EH (cell line): ENCODE results near the gene BAX.

Experiments
- DNase-seq: peaks from one replicate; pipeline ENCODE4 v3.0.0-alpha.2; 2015; ENCODE audit warnings: low read depth

Gene BAX

GRCh38 chr19:48928164-48929025 is 26.3 kb upstream of the BAX start:
- no peak for DNase-seq

GRCh38 chr19:48933382-48933932 is 21.2 kb upstream of the BAX start, which contains the start of gene DHDH:
TSS of gene DHDH (plus strand) at chr19:48933699. CDS start at chr19:48933722, 23 bp downstream.
- peak; percentile 59 for DNase-seq

GRCh38 chr19:48934837-48935236 is 19.8 kb upstream of the BAX start:
- DNase-seq = no peak

- no peak for DNase-seq
Observed at GRCh38 chr19:48935864-48936263, 18.8 kb upstream of the BAX start.

- no peak for DNase-seq
Observed at GRCh38 chr19:48938256-48938655, 16.4 kb upstream of the BAX start.

- DNase-seq = no peak
Observed at GRCh38 chr19:48940902-48941301, 13.8 kb upstream of the BAX start.

GRCh38 chr19:48943081-48943480 is 11.6 kb upstream of the BAX start:
- DNase-seq = no peak

GRCh38 chr19:48945415-48945814 is 9.3 kb upstream of the BAX start:
- no peak for DNase-seq

- no peak for DNase-seq
Observed at GRCh38 chr19:48945817-48946216, 8.9 kb upstream of the BAX start.

- DNase-seq = no peak
Observed at GRCh38 chr19:48946463-48947257, 8.0 kb upstream of the BAX start.

GRCh38 chr19:48947258-48947542 is 7.5 kb upstream of the BAX start:
- DNase-seq = no peak

GRCh38 chr19:48950159-48950558 is 4.5 kb upstream of the BAX start:
- DNase-seq = no peak

- no peak for DNase-seq
Observed at GRCh38 chr19:48950830-48951519, 3.7 kb upstream of the BAX start.

- no peak for DNase-seq
Observed at GRCh38 chr19:48953141-48953540, 1.5 kb upstream of the BAX start.

GRCh38 chr19:48953990-48954594 is 583 bp upstream of the BAX start:
- DNase-seq = no peak

- no peak for DNase-seq
Observed at GRCh38 chr19:48955308-48955958, 758 bp downstream of the BAX start.

GRCh38 chr19:48958006-48958405 is 3.3 kb downstream of the BAX start:
- no peak for DNase-seq

GRCh38 chr19:48959341-48960239 is 4.9 kb downstream of the BAX start:
- DNase-seq = no peak

GRCh38 chr19:48961051-48961649 is 6.5 kb downstream of the BAX start:
- no peak for DNase-seq

GRCh38 chr19:48961673-48962028 is 7.0 kb downstream of the BAX start:
- DNase-seq = no peak
